Kidney (tissue), 14 donors: ENCODE measurements around the gene HHIPL1. TPM values are rescaled to one million over a fixed set of nuclear protein-coding genes. Genes with fewer than 3 reads are reported as not detected.

Source experiments
- DNase-seq, 5 donors: peaks; one replicate each; pipeline ENCODE4 v3.0.0-alpha.2; 2013 to 2020
- FAIRE-seq: peaks from 2 replicates; lab custom pipeline; 2012; peaks lifted over from hg19 to GRCh38; lab: Jason Lieb, UNC
- H3K27ac ChIP-seq, 2 donors: one replicate each; pipeline ENCODE4 v1.7.0; 2013; ENCODE audit warnings: low read depth in 2 of 2, low read length in 2 of 2, inconsistent platforms in 1 of 2
- H3K27me3 ChIP-seq: one replicate; pipeline ENCODE4 v1.7.1; 2013; ENCODE audit warnings: low read length, inconsistent platforms; ENCODE audit not compliant: control insufficient read depth, insufficient read depth
- H3K36me3 ChIP-seq, 3 donors: one replicate each; pipeline versions ENCODE4 v1.7.0 to v1.7.1; 2013; ENCODE audit warnings: low read length in 3 of 3, control low read depth in 1 of 3, inconsistent platforms in 1 of 3; ENCODE audit not compliant: insufficient read depth in 3 of 3, control insufficient read depth in 2 of 3
- H3K4me1 ChIP-seq, 3 donors: one replicate each; pipeline versions ENCODE4 v1.7.0 to v1.7.1; 2013; ENCODE audit warnings: low read length in 3 of 3, inconsistent platforms in 1 of 3, low read depth in 1 of 3; ENCODE audit not compliant: control insufficient read depth in 2 of 3, insufficient read depth in 2 of 3
- H3K4me3 ChIP-seq, 3 donors: one replicate each; pipeline versions ENCODE4 v1.7.0 to v1.8.1; 2013; ENCODE audit warnings: low read length in 3 of 3, control low read depth in 1 of 3, inconsistent platforms in 1 of 3
- H3K9ac ChIP-seq, 3 donors: one replicate each; pipeline versions ENCODE4 v1.7.0 to v1.7.1; 2013; ENCODE audit warnings: low read length in 3 of 3, control low read depth in 1 of 3, inconsistent platforms in 1 of 3
- H3K9me3 ChIP-seq, 3 donors: one replicate each; pipeline versions ENCODE4 v1.7.0 to v1.7.1; 2013; ENCODE audit warnings: low read length in 3 of 3, control low read depth in 1 of 3, inconsistent platforms in 1 of 3; ENCODE audit not compliant: control insufficient read depth in 2 of 3, insufficient read depth in 1 of 3
- CTCF ChIP-seq: IDR thresholded peaks from 3 replicates; pipeline ENCODE4 v1.5.1; 2012; ENCODE audit warnings: mild to moderate bottlenecking, moderate library complexity, borderline replicate concordance; ENCODE audit not compliant: insufficient read depth; ENCODE audit errors: extremely low read depth
- intact Hi-C: fragments of 100-400 bp; cut with DNase I; formaldehyde crosslinking; loops from one replicate; pipeline ENCODE4 v1.11.1; 2022
- polyA plus RNA-seq: library from polyadenylated mRNA; stranded (reverse); fragments of 350-450 nt; fragmentation: Illumina TruSeq; extraction: RNeasy Lipid Tissue Mini Kit (QIAGEN cat#74804); gene quantifications from one replicate; pipeline ENCODE4 v1.2.3, GENCODE V29; 2014; ENCODE audit warnings: low read depth, low replicate concordance; ENCODE audit not compliant: insufficient read depth
- total RNA-seq: library from RNA; stranded (reverse); fragmentation: NEBNext Ultra II Directional; extraction: Animal tissue kit (Norgen Biotek cat#: 25700); gene quantifications from one replicate; pipeline ENCODE4 v1.2.1, GENCODE V29; 2021
- donor health status: control.
- donor health status: control.
- donor health status: control.
- donor health status: control.
- donor health status: control.
- donor health status: DM: yes; HTN: yes; CAD: no.
- donor health status: Normal renal cell carcinoma (clear cell type).

Gene HHIPL1
- total and polyA plus RNA-seq, 2 donors from 2014 or later, result 0.32 to 0.88 TPM

- FAIRE-seq, result no peak
Measured at GRCh38 chr14:99615497-99616157, 29.3 kb upstream of the HHIPL1 start.

GRCh38 chr14:99616832-99617800 lies 27.8 kb upstream of the HHIPL1 start:
- no peak overlapping the region for H3K4me3 ChIP-seq
- no peak overlapping the region for H3K27ac ChIP-seq
- peak in 3 of 5 donors; percentile 55 to 86 (median 78) for DNase-seq
- H3K36me3 ChIP-seq, result no peaks in the 10 kb centered on the region
- H3K4me1 ChIP-seq, result peaks cover 0 to 6% (median 2%) of the 10 kb centered on the region in 3 donors
- TF ChIP-seq CTCF, result no peak
- no peaks in the 10 kb centered on the region for H3K9me3 ChIP-seq
- intact Hi-C loops, result no loop called here
- no peaks in the 10 kb centered on the region for H3K27me3 ChIP-seq
- no peak for FAIRE-seq
- no peak overlapping the region for H3K9ac ChIP-seq

More at GRCh38 chr14:99615497-99616157, 29.3 kb upstream of the HHIPL1 start:
- no peak for TF ChIP-seq CTCF
- H3K4me1 ChIP-seq, result peaks cover 0 to 6% (median 2%) of the 10 kb centered on the region in 3 donors
- H3K4me3 ChIP-seq, result no peak overlapping the region
- H3K9ac ChIP-seq, result no peak overlapping the region
- peak in 3 of 5 donors; percentile 47 to 72 (median 54) for DNase-seq
- H3K36me3 ChIP-seq, result no peaks in the 10 kb centered on the region
- no peaks in the 10 kb centered on the region for H3K9me3 ChIP-seq
- no peaks in the 10 kb centered on the region for H3K27me3 ChIP-seq
- intact Hi-C loops, result no loop called here
- H3K27ac ChIP-seq, result no peak overlapping the region

GRCh38 chr14:99619835-99620834 lies 24.8 kb upstream of the HHIPL1 start:
- Histone ChIP-seq H3K4me1 (peaks cover 0 to 6% (median 2%) of the 10 kb centered on the region in 3 donors), H3K27me3 (no peaks in the 10 kb centered on the region), H3K9ac (no peak overlapping the region), H3K9me3 (no peaks in the 10 kb centered on the region), H3K27ac (no peak overlapping the region), H3K36me3 (no peaks in the 10 kb centered on the region), H3K4me3 (no peak overlapping the region)
- peak in 3 of 5 donors; percentile 32 to 81 (median 62) for DNase-seq
- no peak for FAIRE-seq
- intact Hi-C loops, result no loop called here
- TF ChIP-seq CTCF, result no peak
